ENCODE measurements around the gene RIC8B. TPM values are rescaled to one million over a fixed set of nuclear protein-coding genes. Genes with fewer than 3 reads are reported as not detected.

RIC8B gene
- polyA plus RNA-seq, 2 of the 4 experiments (the other 2 are of a cell fraction), result 10.5 to 25.5 TPM

DNA sequence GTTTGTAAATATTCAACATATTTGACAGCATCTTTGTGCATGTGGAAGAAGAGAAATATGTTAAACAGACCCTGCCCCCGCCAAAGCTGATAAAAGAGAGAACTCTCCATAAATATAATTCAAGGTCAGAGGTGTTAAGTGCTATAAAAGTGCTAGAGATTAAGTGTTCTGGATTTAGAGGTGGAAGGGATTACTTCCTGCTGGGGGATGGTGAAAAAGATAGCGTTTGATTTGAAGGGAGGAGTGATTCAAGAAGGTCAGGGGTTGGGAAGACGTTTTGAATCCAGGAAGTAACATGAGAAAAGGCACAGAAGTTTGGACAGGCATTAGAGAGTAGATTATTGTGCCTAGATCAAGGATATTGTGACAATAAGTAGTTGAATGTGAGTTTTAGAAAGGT is 30.2 kb downstream of the RIC8B start:
- TF ChIP-seq, protein P1, sequence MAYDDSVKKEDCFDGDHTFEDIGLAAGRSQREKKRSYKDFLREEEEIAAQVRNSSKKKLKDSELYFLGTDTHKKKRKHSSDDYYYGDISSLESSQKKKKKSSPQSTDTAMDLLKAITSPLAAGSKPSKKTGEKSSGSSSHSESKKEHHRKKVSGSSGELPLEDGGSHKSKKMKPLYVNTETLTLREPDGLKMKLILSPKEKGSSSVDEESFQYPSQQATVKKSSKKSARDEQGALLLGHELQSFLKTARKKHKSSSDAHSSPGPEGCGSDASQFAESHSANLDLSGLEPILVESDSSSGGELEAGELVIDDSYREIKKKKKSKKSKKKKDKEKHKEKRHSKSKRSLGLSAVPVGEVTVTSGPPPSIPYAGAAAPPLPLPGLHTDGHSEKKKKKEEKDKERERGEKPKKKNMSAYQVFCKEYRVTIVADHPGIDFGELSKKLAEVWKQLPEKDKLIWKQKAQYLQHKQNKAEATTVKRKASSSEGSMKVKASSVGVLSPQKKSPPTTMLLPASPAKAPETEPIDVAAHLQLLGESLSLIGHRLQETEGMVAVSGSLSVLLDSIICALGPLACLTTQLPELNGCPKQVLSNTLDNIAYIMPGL (CRISPR knock-in tag; IDR thresholded peaks at IDR 0.05; ENCODE audit: borderline replicate concordance), result no peak
- no peak for TF ChIP-seq TFCP2L1 (CRISPR knock-in tag; IDR thresholded peaks at IDR 0.05)
- TF ChIP-seq JUNB (IDR thresholded peaks at IDR 0.05), result no peak
- 44% methylated on average over 3 of the region's 3 CpGs for WGBS (ENCODE audit: missing lambda C conversion rate)
- no peak for FAIRE-seq
- H3K4me3 ChIP-seq, result no peak overlapping the region
- POLR2A ChIA-PET, result no interaction called here
- DNase-seq (ENCODE audit: low read depth in 1 of 2, low spot score in 1 of 2), result no peak
- CTCF ChIA-PET, result no interaction called here
- H3K4me2 ChIP-seq, result no peak overlapping the region
- no peak overlapping the region for H3K27ac ChIP-seq
- H3K4me1 ChIP-seq, result no peaks in the 10 kb centered on the region
- no peaks in the 10 kb centered on the region for H3K9me3 ChIP-seq
- no peak for ATAC-seq

DNA sequence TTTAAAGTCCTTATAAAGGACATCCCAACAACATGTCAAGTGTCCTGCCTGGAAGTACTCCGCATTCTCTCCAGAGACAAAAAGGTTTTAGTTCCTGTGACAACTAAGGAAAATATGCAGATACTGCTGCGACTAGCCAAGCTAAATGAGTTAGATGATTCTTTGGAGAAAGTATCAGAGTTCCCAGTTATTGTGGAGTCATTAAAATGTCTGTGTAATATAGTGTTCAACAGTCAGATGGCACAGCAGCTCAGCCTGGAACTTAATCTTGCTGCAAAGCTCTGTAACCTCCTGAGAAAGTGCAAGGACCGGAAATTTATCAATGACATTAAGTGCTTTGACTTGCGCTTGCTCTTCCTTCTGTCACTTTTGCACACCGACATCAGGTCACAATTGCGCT is 40.2 kb downstream of the RIC8B start:
- 93% methylated on average over 6 of the region's 6 CpGs for WGBS (ENCODE audit: missing lambda C conversion rate)
- no peak overlapping the region for H3K4me2 ChIP-seq
- no peak overlapping the region for H3K4me3 ChIP-seq
- TF ChIP-seq FOSL2 (IDR thresholded peaks at IDR 0.05) (no peak), FOSL2 (CRISPR knock-in tag; IDR thresholded peaks at IDR 0.05) (no peak), KDM5A (IDR thresholded peaks at IDR 0.05) (no peak), PBX3 (IDR thresholded peaks at IDR 0.05) (no peak), BHLHE40 (IDR thresholded peaks at IDR 0.05; ENCODE audit: low read depth, low read length) (no peak), ZFP36 (IDR thresholded peaks at IDR 0.05; ENCODE audit: borderline replicate concordance, partially characterized antibody) (no peak), CTCF (IDR thresholded peaks at IDR 0.05) (no peak)
- ChIA-PET POLR2A (no interaction called here), CTCF (interaction anchor here (1.6 kb wide), 1 partner anchor 28 kb away, joined by 4 read pairs; no protein-coding TSS in a partner anchor)
- no peaks in the 10 kb centered on the region for H3K4me1 ChIP-seq
- DNase-seq (ENCODE audit: low read depth in 1 of 2, low spot score in 1 of 2) (no peak), FAIRE-seq (no peak), ATAC-seq (no peak)
- no peak overlapping the region for H3K27ac ChIP-seq
- no peaks in the 10 kb centered on the region for H3K9me3 ChIP-seq

- TF ChIP-seq USF2 (IDR thresholded peaks at IDR 0.05), result no peak
- TF ChIP-seq HES2 (IDR thresholded peaks at IDR 0.05), result no peak
- no peak for TF ChIP-seq CHD4 (IDR thresholded peaks at IDR 0.05; ENCODE audit: borderline replicate concordance)
- no peak for TF ChIP-seq MAFK (IDR thresholded peaks at IDR 0.05; ENCODE audit: partially characterized antibody)
- TF ChIP-seq EHMT2 (IDR thresholded peaks at IDR 0.05; ENCODE audit: low read depth), result no peak
- TF ChIP-seq TP53 (CRISPR knock-in tag; IDR thresholded peaks at IDR 0.05), result no peak
- TF ChIP-seq, protein P2, sequence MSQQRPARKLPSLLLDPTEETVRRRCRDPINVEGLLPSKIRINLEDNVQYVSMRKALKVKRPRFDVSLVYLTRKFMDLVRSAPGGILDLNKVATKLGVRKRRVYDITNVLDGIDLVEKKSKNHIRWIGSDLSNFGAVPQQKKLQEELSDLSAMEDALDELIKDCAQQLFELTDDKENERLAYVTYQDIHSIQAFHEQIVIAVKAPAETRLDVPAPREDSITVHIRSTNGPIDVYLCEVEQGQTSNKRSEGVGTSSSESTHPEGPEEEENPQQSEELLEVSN (IDR thresholded peaks at IDR 0.05; ENCODE audit: borderline replicate concordance, low read depth), result no peak
- no peak for TF ChIP-seq EHF (CRISPR knock-in tag; IDR thresholded peaks at IDR 0.05)
- TF ChIP-seq HDAC2 (IDR thresholded peaks at IDR 0.05), result no peak
- Histone ChIP-seq H3K4me2 (no peak overlapping the region), H3K4me3 (no peak overlapping the region), H3K4me1 (no peaks in the 10 kb centered on the region), H3K27ac (no peak overlapping the region), H3K9me3 (no peaks in the 10 kb centered on the region)
- ChIA-PET CTCF (interaction anchor here (0.9 to 1.1 kb wide), 2 partner anchors 9 to 13 kb away, joined by 4 read pairs; no protein-coding TSS in a partner anchor), POLR2A (no interaction called here)
- FAIRE-seq (no peak), DNase-seq (ENCODE audit: low read depth in 1 of 2, low spot score in 1 of 2) (no peak), ATAC-seq (no peak)
- 96% methylated on average over 1 of the region's 1 CpG for WGBS (ENCODE audit: missing lambda C conversion rate)
Observed at GRCh38 chr12:106815741-106816140, 41.3 kb downstream of the RIC8B start.
